ENCODE results near the gene KRTAP4-12.
"Not testable (repeated sequence)": the region's sequence is repeated elsewhere in the genome, so short reads cannot be mapped to it uniquely, and the experiment has no call there.

Gene KRTAP4-12

GRCh38 chr17:41123991-41124371 lies at the start of gene KRTAP4-12:
KRTAP4-12 (minus strand) TSS chr17:41124182; CDS start chr17:41124122, 60 bp downstream.
- DNase-seq = not testable (repeated sequence)

GRCh38 chr17:41171886-41172285 lies 47.9 kb upstream of the KRTAP4-12 start:
- DNase-seq = no peak

GRCh38 chr17:41168121-41168520 lies 44.1 kb upstream of the KRTAP4-12 start, which contains the start of gene KRTAP4-3:
KRTAP4-3 (minus strand) TSS chr17:41168221; CDS start chr17:41168172, 49 bp downstream.
- DNase-seq = no peak

- no peak for DNase-seq
These were observed 43.6 kb upstream of the KRTAP4-12 start for GRCh38 chr17:41167561-41167960.

DNA sequence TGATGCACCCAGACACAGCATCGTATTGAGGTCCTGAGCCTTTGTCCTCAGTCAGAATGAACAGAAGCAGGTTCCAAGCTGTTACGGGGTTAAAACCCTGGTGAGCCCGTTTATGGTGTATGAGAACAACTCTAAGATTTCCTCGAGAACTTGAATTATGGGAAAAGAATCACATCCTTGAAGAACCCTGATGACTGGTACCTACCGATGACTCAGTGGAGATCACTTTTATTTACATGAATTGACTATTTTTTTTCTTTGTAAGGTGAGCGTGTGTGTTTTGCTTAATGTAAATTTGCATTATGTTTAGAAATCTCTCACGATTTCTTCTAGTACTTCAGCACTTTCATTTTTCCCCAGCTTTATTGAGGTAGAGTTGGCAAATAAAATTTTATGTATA lies 39.8 kb upstream of the KRTAP4-12 start:
- DNase-seq = no peak

- DNase-seq = no peak
These were observed 36.7 kb upstream of the KRTAP4-12 start, which contains the start of gene KRTAP4-4 for GRCh38 chr17:41160648-41161047. KRTAP4-4 (minus strand) TSS chr17:41160748; CDS start chr17:41160691, 57 bp downstream.

DNA sequence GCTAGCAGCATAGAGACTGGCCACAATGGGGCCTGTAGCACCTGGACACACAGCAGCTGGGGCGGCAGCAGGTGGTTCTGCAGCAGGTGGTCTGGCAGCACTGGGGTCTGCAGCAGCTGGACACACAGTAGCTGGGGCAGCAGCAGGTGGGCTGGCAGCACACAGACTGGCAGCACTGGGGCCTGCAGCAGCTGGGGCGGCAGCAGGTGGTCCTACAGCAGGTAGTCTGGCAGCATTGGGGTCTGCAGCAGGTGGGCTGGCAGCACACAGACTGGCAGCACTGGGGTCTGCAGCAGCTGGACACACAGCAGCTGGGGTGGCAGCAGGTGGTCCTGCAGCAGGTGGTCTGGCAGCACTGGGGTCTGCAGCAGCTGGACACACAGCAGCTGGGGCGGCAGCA lies 36.2 kb upstream of the KRTAP4-12 start:
- DNase-seq = not testable (repeated sequence)

GRCh38 chr17:41153856-41154255 lies 29.9 kb upstream of the KRTAP4-12 start:
- no peak for DNase-seq

DNA sequence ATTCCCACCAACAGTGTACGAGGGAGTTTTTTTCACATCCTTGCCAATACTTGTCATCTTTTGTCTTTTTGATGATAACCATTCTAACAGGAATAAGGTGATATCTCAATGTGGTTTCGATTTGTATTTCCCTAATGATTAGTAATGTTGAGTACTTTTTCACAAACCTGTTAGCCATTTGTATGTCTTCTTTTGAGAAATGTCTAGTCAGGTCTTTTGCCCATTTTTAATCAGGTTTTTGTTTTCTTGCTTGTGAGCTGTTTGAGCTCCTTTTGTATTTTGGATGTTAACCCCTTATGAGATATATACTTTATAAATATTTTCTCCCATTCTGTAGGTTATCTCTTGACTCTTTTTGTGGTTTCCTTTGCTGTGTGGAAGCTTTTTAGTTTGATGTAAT lies 27.5 kb upstream of the KRTAP4-12 start:
- no peak for DNase-seq

GRCh38 chr17:41150026-41150425 lies 26.0 kb upstream of the KRTAP4-12 start:
- no peak for DNase-seq

DNA sequence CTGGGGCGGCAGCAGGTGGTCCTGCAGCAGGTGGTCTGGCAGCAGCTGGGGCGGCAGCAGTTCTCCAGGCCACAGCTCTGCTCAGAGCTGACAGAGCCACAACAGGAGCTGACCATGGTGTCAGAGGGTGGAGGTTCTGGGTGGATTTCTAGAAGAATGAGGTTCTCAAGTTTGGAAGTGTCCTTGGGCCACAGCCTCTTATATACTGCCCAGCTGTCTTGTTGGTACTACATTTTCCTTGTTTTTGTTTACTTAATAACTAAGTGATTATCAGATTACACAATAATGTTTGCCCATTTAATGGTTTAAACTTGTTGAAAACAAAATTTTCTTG lies 25.6 kb upstream of the KRTAP4-12 start, which contains the start of gene KRTAP4-5:
Gene KRTAP4-5 (minus strand): TSS at position 174 of the 334 bp plus-strand sequence. CDS start 58 bp downstream, at position 116.
- no peak for DNase-seq

DNA sequence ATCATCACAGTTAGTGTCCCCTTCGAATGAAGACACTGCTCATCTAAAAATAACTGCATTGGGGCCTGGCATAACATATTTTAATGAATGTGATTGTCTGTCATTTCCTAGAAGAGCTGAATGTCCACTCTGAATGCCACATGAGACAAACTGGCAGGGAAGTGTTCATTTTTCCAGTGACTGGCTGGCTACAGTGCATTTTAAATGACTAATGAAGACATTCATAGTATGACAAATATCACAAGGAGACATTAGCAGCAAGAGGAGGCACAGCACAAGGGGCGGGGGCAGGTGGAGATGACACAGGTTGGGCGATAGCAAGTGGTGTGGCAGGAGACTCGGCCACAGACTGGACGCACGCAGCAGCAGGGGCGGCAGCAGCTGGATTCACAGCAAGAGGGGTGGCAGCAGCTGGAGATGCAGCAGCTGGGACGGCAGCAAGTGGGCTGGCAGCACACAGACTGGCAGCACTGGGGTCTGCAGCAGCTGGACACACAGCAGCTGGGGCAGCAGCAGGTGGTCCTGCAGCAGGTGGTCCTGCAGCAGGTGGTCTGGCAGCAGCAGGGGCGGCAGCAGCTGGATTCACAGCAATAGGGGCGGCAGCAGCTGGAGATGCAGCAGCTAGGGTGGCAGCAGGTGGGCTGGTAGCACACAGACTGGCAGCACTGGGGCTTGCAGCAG lies 25.1 kb upstream of the KRTAP4-12 start:
- not testable (repeated sequence) for DNase-seq

DNA sequence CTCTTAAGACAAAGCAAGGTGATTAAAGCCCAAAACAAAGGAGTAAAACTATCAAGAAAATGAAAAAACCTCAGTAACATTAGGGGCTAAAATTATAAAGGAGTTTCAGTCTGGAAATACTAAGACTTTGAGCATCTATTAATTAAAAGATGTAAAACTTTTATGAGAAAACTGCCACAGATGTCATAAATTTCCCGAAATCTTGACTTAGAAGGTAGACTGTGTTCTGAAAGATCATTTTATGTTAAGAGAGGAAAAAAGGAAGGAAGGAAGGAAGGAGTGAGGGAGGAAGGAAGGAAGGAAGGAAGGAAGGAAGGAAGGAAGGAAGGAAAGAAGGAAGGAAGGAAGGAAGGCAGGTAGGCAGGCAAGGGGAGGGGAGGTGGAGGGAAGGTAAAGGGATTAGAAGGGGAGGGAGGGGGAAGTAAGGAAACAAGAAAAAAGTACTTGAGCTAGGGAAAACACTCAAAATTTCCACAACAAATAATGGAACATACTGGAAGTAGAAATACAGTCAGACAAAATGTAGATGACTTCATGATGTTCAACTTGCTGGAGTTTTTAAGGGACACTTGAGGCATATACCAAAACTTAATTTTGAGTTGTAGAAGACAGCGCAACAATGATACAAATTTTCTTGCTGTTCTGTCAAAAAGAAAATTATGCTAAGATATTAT lies 23.7 kb upstream of the KRTAP4-12 start:
- DNase-seq = no peak

DNA sequence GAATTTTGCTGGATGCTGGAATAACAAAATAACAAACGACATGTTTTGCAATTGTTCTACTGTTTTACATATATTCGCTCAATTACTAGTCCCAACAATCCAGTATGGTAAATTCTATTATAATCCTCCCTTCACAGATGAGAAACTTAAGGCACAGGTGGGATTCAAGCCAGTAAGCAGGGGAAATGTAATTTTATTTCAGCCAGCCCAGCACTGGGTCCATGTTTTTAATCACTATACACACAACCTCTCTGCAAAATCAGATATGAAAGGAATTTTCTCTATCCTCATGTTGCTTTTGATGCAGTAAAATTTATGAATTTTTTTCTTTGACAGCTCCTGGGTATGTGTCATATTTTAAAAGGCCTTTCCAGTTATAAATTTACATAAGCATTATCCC lies 21.3 kb upstream of the KRTAP4-12 start:
- DNase-seq = no peak

DNA sequence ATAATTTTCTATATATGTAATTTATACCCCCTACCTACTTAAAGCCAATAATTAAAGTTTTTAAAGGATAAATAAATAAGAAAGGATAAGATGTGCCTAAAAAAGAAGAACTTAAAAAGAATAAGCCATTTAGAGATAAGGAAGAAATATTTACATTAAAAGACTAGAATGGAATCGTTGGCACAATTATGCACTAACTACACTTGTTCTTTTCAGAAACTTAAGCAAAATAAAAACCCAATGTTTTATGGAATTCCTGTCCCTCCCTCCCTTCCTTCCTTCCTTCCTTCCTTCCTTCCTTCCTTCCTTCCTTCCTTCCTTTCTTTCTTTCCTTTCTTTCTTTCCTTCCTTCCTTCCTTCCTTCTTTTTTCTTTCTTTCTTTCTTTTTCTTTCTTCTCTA lies 20.9 kb upstream of the KRTAP4-12 start:
- no peak for DNase-seq

- DNase-seq = no peak
These were observed 17.4 kb upstream of the KRTAP4-12 start for GRCh38 chr17:41141361-41141760.

- no peak for DNase-seq
These were observed 16.6 kb upstream of the KRTAP4-12 start, which contains the start of gene KRTAP4-6 for GRCh38 chr17:41140360-41141131. KRTAP4-6 (minus strand) TSS chr17:41140544; CDS start chr17:41140487, 57 bp downstream.

GRCh38 chr17:41139865-41140264 lies 15.9 kb upstream of the KRTAP4-12 start:
- DNase-seq = not testable (repeated sequence)

- no peak for DNase-seq
These were observed 10.1 kb upstream of the KRTAP4-12 start for GRCh38 chr17:41133880-41134735.

- DNase-seq = no peak
These were observed 8.0 kb upstream of the KRTAP4-12 start for GRCh38 chr17:41131979-41132378.

DNA sequence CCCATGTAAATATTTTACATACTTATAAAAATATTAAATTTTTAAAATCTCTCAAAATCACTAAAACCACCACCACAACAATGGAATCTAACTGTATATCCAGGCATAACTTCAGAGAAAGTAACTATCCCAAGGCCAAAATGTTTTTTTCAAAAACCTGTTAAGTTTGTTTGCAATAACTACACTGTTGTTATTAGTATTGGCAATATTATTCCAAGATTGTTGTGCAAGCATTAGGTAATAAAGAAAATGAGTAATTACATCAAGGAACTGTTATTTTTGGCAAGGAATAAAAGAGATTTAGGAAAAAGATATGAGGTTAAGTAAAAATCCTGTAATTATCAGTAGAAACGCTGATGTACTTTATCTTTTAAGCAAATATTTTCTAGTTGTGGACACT lies 3.4 kb upstream of the KRTAP4-12 start:
- DNase-seq = no peak

DNA sequence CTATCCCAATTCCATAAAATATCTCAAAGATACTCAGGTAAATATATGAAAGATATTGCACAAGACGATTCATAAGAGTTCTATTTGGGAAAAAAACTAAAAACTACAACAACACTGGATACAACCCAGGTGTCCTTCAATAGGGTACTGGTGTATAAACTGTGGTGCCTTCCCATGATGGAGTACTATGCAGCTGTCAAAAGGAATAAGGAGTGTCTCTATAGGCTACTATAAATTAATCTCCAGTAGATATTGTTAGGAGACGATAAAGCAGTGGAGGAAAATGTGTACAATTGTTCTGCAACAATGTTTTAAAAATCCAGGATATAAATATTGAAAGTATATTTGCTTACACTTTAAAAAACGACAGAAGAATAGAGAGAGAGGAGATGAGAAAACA lies 2.4 kb upstream of the KRTAP4-12 start:
- DNase-seq = no peak

Measured in CD4-positive, alpha-beta T cell treated with Interferon gamma for 1 hour (primary cell).